CD4-positive, alpha-beta memory T cell (primary cell): ENCODE results near the gene MARS1. TPM values are rescaled to one million over a fixed set of nuclear protein-coding genes. Genes with fewer than 3 reads are reported as not detected.

Experiments used
- CTCF ChIA-PET: fragments of 350-600 bp; sonication (Branson Sonifier 250); formaldehyde crosslinking; loops from one replicate; lab custom pipeline; 2021; ENCODE audit warnings: inconsistent platforms; ENCODE audit not compliant: partially characterized antibody; lab: Charles Lee
- POLR2A ChIA-PET: fragments of 350-600 bp; sonication (Branson Sonifier 250); formaldehyde crosslinking; loops from one replicate; lab custom pipeline; 2021; ENCODE audit not compliant: partially characterized antibody; lab: Charles Lee
- DNase-seq, 5 donors: peaks; one replicate each; pipeline versions ENCODE4 v3.0.0 to v3.0.0-alpha.2; 2020 to 2022; ENCODE audit warnings: mixed read lengths in 1 of 5
- H3K27ac ChIP-seq: one replicate; pipeline ENCODE4 v1.7.0; 2013; ENCODE audit warnings: low read depth, low read length
- H3K27me3 ChIP-seq: 2 replicates; pipeline ENCODE4 v1.7.0; 2013; ENCODE audit warnings: mild to moderate bottlenecking, low read length, moderate library complexity; ENCODE audit not compliant: insufficient read depth
- H3K36me3 ChIP-seq: 2 replicates; pipeline ENCODE4 v1.7.0; 2013; ENCODE audit warnings: mild to moderate bottlenecking, low read length, moderate library complexity; ENCODE audit not compliant: insufficient read depth
- H3K4me1 ChIP-seq: 2 replicates; pipeline ENCODE4 v1.7.0; 2013; ENCODE audit warnings: mild to moderate bottlenecking, low read length, moderate library complexity; ENCODE audit not compliant: insufficient read depth
- H3K4me3 ChIP-seq, 2 donors: one replicate each; pipeline ENCODE4 v1.7.0; 2013; ENCODE audit warnings: low read length in 2 of 2, mild to moderate bottlenecking in 1 of 2
- H3K9me3 ChIP-seq, 2 donors: one replicate each; pipeline ENCODE4 v1.7.0; 2013; ENCODE audit warnings: low read length in 2 of 2, control low read depth in 1 of 2; ENCODE audit not compliant: control insufficient read depth in 1 of 2
- H3K27ac Mint-ChIP-seq, 7 donors: one replicate each; pipeline ENCODE4 v1.8.0; 2020 to 2021; ENCODE audit warnings: mixed read lengths in 7 of 7, mild to moderate bottlenecking in 6 of 7, inconsistent platforms in 3 of 7, moderate library complexity in 3 of 7
- H3K27me3 Mint-ChIP-seq, 2 donors: one replicate each; pipeline ENCODE4 v1.8.0; 2020 to 2021; ENCODE audit warnings: mixed read lengths in 2 of 2
- H3K36me3 Mint-ChIP-seq, 2 donors: one replicate each; pipeline ENCODE4 v1.8.0; 2020 to 2021; ENCODE audit warnings: mixed read lengths in 2 of 2, inconsistent platforms in 1 of 2, mild to moderate bottlenecking in 1 of 2
- H3K4me1 Mint-ChIP-seq, 4 donors: one replicate each; pipeline ENCODE4 v1.8.0; 2020 to 2021; ENCODE audit warnings: mixed read lengths in 4 of 4, mild to moderate bottlenecking in 1 of 4
- H3K4me3 Mint-ChIP-seq, 8 donors: one replicate each; pipeline ENCODE4 v1.8.0; 2020 to 2021; ENCODE audit warnings: mixed read lengths in 8 of 8, mild to moderate bottlenecking in 7 of 8, moderate library complexity in 6 of 8, inconsistent platforms in 3 of 8
- H3K9me3 Mint-ChIP-seq, 8 donors: one replicate each; pipeline ENCODE4 v1.8.0; 2020 to 2021; ENCODE audit warnings: mixed read lengths in 8 of 8, mild to moderate bottlenecking in 5 of 8, inconsistent platforms in 3 of 8, moderate library complexity in 1 of 8
- intact Hi-C: fragments of 100-400 bp; cut with micrococcal nuclease; formaldehyde crosslinking; loops from one replicate; pipeline ENCODE4 v1.15.1; 2023
- polyA plus RNA-seq, 2 donors: library from polyadenylated mRNA; unstranded; fragments of 300-500 nt; fragmentation: Illumina TruSeq; gene quantifications; one replicate each; pipeline ENCODE4 v1.2.3, GENCODE V29; 2021
- total RNA-seq, 2 experiments: library from RNA; stranded (reverse); gene quantifications; one replicate each; pipeline ENCODE4 v1.2.3, GENCODE V29; 2021

Gene MARS1
- total and polyA plus RNA-seq, 4 experiments from 2014 or later = 84.8 to 242 (median 169) TPM

GRCh38 chr12:57528831-57529555 lies 41.1 kb downstream of the MARS1 start:
- H3K27ac Mint-ChIP-seq = peak overlapping the region in 6 of 7 donors; percentile 25 to 85 (median 57)
- Histone ChIP-seq H3K4me1 (peaks cover 16% of the 10 kb centered on the region), H3K9me3 (no peaks in the 10 kb centered on the region), H3K36me3 (peaks cover 66% of the 10 kb centered on the region), H3K4me3 (no peak overlapping the region), H3K27ac (no peak overlapping the region), H3K27me3 (no peaks in the 10 kb centered on the region)
- intact Hi-C loops = no loop called here
- peak overlapping the region in 1 of 8 donors; percentile 7 for H3K4me3 Mint-ChIP-seq
- DNase-seq = no peak
- H3K27me3 Mint-ChIP-seq = no peaks in the 10 kb centered on the region
- H3K4me1 Mint-ChIP-seq = peaks cover 8 to 14% (median 10%) of the 10 kb centered on the region in 4 donors
- ChIA-PET CTCF (interaction anchor here (0.6 kb wide), 1 partner anchor 105 kb away, joined by 4 read pairs; no protein-coding TSS in a partner anchor), POLR2A (interaction anchor here (1.0 to 1.3 kb wide), 4 partner anchors 10 to 50 kb away, joined by 3 to 6 read pairs (median 4); partner anchors contain the start of gene DCTN2)
- H3K36me3 Mint-ChIP-seq = peaks cover 23 to 78% of the 10 kb centered on the region in 2 donors
- H3K9me3 Mint-ChIP-seq = no peaks in the 10 kb centered on the region

- intact Hi-C loops = no loop called here
- Histone ChIP-seq H3K4me3 (no peak overlapping the region), H3K9me3 (no peaks in the 10 kb centered on the region), H3K36me3 (peaks cover 72% of the 10 kb centered on the region), H3K4me1 (peaks cover 8% of the 10 kb centered on the region), H3K27ac (no peak overlapping the region), H3K27me3 (no peaks in the 10 kb centered on the region)
- ChIA-PET CTCF (interaction anchor here (1.6 kb wide), 1 partner anchor 9 kb away, joined by 4 read pairs; no protein-coding TSS in a partner anchor), POLR2A (interaction anchor here (0.9 to 1.0 kb wide), 3 partner anchors 10 to 18 kb away, joined by 4 read pairs; no protein-coding TSS in a partner anchor)
- Mint-ChIP-seq H3K4me3 (no peak overlapping the region), H3K27me3 (no peaks in the 10 kb centered on the region), H3K27ac (peak overlapping the region in 3 of 7 donors; percentile 10 to 64 (median 63)), H3K36me3 (peaks cover 22 to 76% of the 10 kb centered on the region in 2 donors), H3K9me3 (no peaks in the 10 kb centered on the region), H3K4me1 (peaks cover 1 to 7% (median 3%) of the 10 kb centered on the region in 4 donors)
- no peak for DNase-seq
Measured at GRCh38 chr12:57529831-57530230, 42.0 kb downstream of the MARS1 start.

- no peak overlapping the region for H3K4me3 Mint-ChIP-seq
- H3K36me3 ChIP-seq = peaks cover 74% of the 10 kb centered on the region
- POLR2A ChIA-PET = interaction anchor here (0.9 to 1.0 kb wide), 3 partner anchors 9 to 17 kb away, joined by 4 read pairs; no protein-coding TSS in a partner anchor
- no peak for DNase-seq
- H3K4me1 Mint-ChIP-seq = peaks cover 0 to 4% (median 0%) of the 10 kb centered on the region in 4 donors
- no peak overlapping the region for H3K27ac Mint-ChIP-seq
- H3K27ac ChIP-seq = no peak overlapping the region
- no peak overlapping the region for H3K4me3 ChIP-seq
- H3K27me3 Mint-ChIP-seq = no peaks in the 10 kb centered on the region
- H3K36me3 Mint-ChIP-seq = peaks cover 25 to 76% of the 10 kb centered on the region in 2 donors
- H3K27me3 ChIP-seq = no peaks in the 10 kb centered on the region
- no peaks in the 10 kb centered on the region for H3K9me3 Mint-ChIP-seq
- H3K9me3 ChIP-seq = no peaks in the 10 kb centered on the region
- intact Hi-C loops = no loop called here
- H3K4me1 ChIP-seq = peaks cover under 1% of the 10 kb centered on the region
- CTCF ChIA-PET = interaction anchor here (0.9 to 1.6 kb wide), 2 partner anchors 10 to 69 kb away, joined by 4 read pairs; no protein-coding TSS in a partner anchor
Measured at GRCh38 chr12:57530396-57531142, 42.7 kb downstream of the MARS1 start.

GRCh38 chr12:57531836-57532235 lies 44.0 kb downstream of the MARS1 start:
- Mint-ChIP-seq H3K4me3 (no peak overlapping the region), H3K4me1 (peaks cover 0 to 4% (median 0%) of the 10 kb centered on the region in 4 donors), H3K27ac (peak overlapping the region in 3 of 7 donors; percentile 19 to 62 (median 30)), H3K9me3 (no peaks in the 10 kb centered on the region), H3K36me3 (peaks cover 27 to 76% of the 10 kb centered on the region in 2 donors), H3K27me3 (no peaks in the 10 kb centered on the region)
- Histone ChIP-seq H3K27ac (no peak overlapping the region), H3K36me3 (peaks cover 74% of the 10 kb centered on the region), H3K27me3 (no peaks in the 10 kb centered on the region), H3K4me1 (no peaks in the 10 kb centered on the region), H3K9me3 (no peaks in the 10 kb centered on the region), H3K4me3 (no peak overlapping the region)
- CTCF ChIA-PET = interaction anchor here (1.6 kb wide), 1 partner anchor 73 kb away, joined by 3 read pairs; the partner anchor contains the start of gene GLI1
- DNase-seq = no peak
- POLR2A ChIA-PET = interaction anchor here (1.4 to 2.4 kb wide), 2 partner anchors 8 to 12 kb away, joined by 9 to 11 read pairs; partner anchors contain the start of gene DDIT3
- intact Hi-C loops = no loop called here

GRCh38 chr12:57533108-57533507 lies 45.2 kb downstream of the MARS1 start:
- intact Hi-C loops = no loop called here
- DNase-seq = no peak
- Histone ChIP-seq H3K9me3 (no peaks in the 10 kb centered on the region), H3K27ac (no peak overlapping the region), H3K4me1 (no peaks in the 10 kb centered on the region), H3K36me3 (peaks cover 66% of the 10 kb centered on the region), H3K4me3 (no peak overlapping the region), H3K27me3 (no peaks in the 10 kb centered on the region)
- no peaks in the 10 kb centered on the region for H3K9me3 Mint-ChIP-seq
- H3K4me1 Mint-ChIP-seq = peaks cover 0 to 4% (median 0%) of the 10 kb centered on the region in 4 donors
- H3K36me3 Mint-ChIP-seq = peaks cover 31 to 76% of the 10 kb centered on the region in 2 donors
- CTCF ChIA-PET = interaction anchor here (1.6 kb wide), 1 partner anchor 74 kb away, joined by 3 read pairs; the partner anchor contains the start of gene GLI1
- H3K4me3 Mint-ChIP-seq = no peak overlapping the region
- POLR2A ChIA-PET = interaction anchor here (1.4 to 2.4 kb wide), 2 partner anchors 10 to 13 kb away, joined by 9 to 11 read pairs; partner anchors contain the start of gene DDIT3
- H3K27ac Mint-ChIP-seq = no peak overlapping the region
- no peaks in the 10 kb centered on the region for H3K27me3 Mint-ChIP-seq

GRCh38 chr12:57534250-57534649 lies 46.4 kb downstream of the MARS1 start:
- Histone ChIP-seq H3K4me3 (no peak overlapping the region), H3K9me3 (no peaks in the 10 kb centered on the region), H3K4me1 (no peaks in the 10 kb centered on the region), H3K27ac (no peak overlapping the region), H3K36me3 (peaks cover 59% of the 10 kb centered on the region), H3K27me3 (no peaks in the 10 kb centered on the region)
- intact Hi-C loops = no loop called here
- DNase-seq = no peak
- Mint-ChIP-seq H3K27ac (no peak overlapping the region), H3K36me3 (peaks cover 31 to 76% of the 10 kb centered on the region in 2 donors), H3K27me3 (no peaks in the 10 kb centered on the region), H3K4me3 (no peak overlapping the region), H3K4me1 (peaks cover 0 to 4% (median 0%) of the 10 kb centered on the region in 4 donors), H3K9me3 (no peaks in the 10 kb centered on the region)
- POLR2A ChIA-PET = interaction anchor here (0.9 to 1.3 kb wide), 2 partner anchors 9 to 14 kb away, joined by 3 read pairs; partner anchors contain the start of gene DDIT3
- CTCF ChIA-PET = interaction anchor here (1.0 kb wide), 1 partner anchor 51 kb away, joined by 3 read pairs; no protein-coding TSS in a partner anchor
